Measurements from ENCODE around the gene SSU72. TPM values are rescaled to one million over a fixed set of nuclear protein-coding genes. Genes with fewer than 3 reads are reported as not detected.
A peak's percentile ranks its signal among the peaks of the same experiment; 100 is the strongest.

Gene SSU72
- total RNA-seq, 1 experiment from 2014 or later: 193 TPM

- POLR2A ChIA-PET (ENCODE audit: low non-redundant PET): no interaction called here
These were observed 19.4 kb downstream of the SSU72 start for GRCh38 chr1:1554926-1555915.

GRCh38 chr1:1554550-1554925, 20.1 kb downstream of the SSU72 start:
- H3K4me1 ChIP-seq (ENCODE audit: insufficient read depth, low read length, poor library complexity, severe bottlenecking): no peaks in the 10 kb centered on the region
- ChIA-PET POLR2A (ENCODE audit: low non-redundant PET) (no interaction called here), CTCF (no interaction called here)
- DNase-seq (ENCODE audit: low spot score): no peak
- TF ChIP-seq EZH2 (IDR thresholded peaks at IDR 0.05; ENCODE audit: borderline replicate concordance, low read depth, low read length, poor library complexity, severe bottlenecking) (no peak), CTCF (conservative IDR thresholded peaks at IDR 0.05; ENCODE audit: low read depth, low read length) (no peak)
- no peaks in the 10 kb centered on the region for H3K27me3 ChIP-seq (replicated peaks; ENCODE audit: insufficient read depth, low read depth, low read length, poor library complexity)
- no peaks in the 10 kb centered on the region for H3K36me3 ChIP-seq (ENCODE audit: insufficient read depth, low read length, poor library complexity, severe bottlenecking)
- H3K27ac ChIP-seq (ENCODE audit: low read depth, low read length, poor library complexity, severe bottlenecking): no peak overlapping the region
- no TSS peak for BruUV-seq (replicated peaks)
- no peaks in the 10 kb centered on the region for H3K9me3 ChIP-seq (ENCODE audit: low read depth, low read length, poor library complexity, severe bottlenecking)
- no peak overlapping the region for H3K4me3 ChIP-seq (ENCODE audit: low read depth, low read length, poor library complexity, severe bottlenecking)
- intact Hi-C loops (cut with micrococcal nuclease; ENCODE audit: unreplicated experiment): no loop called here

More at GRCh38 chr1:1554926-1555915, 19.4 kb downstream of the SSU72 start:
- Histone ChIP-seq H3K4me1 (ENCODE audit: insufficient read depth, low read length, poor library complexity, severe bottlenecking) (no peaks in the 10 kb centered on the region), H3K4me3 (ENCODE audit: low read depth, low read length, poor library complexity, severe bottlenecking) (no peak overlapping the region), H3K36me3 (ENCODE audit: insufficient read depth, low read length, poor library complexity, severe bottlenecking) (peaks cover 3% of the 10 kb centered on the region), H3K27ac (ENCODE audit: low read depth, low read length, poor library complexity, severe bottlenecking) (no peak overlapping the region), H3K9me3 (ENCODE audit: low read depth, low read length, poor library complexity, severe bottlenecking) (no peaks in the 10 kb centered on the region), H3K27me3 (replicated peaks; ENCODE audit: insufficient read depth, low read depth, low read length, poor library complexity) (no peaks in the 10 kb centered on the region)
- TF ChIP-seq CTCF (conservative IDR thresholded peaks at IDR 0.05; ENCODE audit: low read depth, low read length) (no peak), EZH2 (IDR thresholded peaks at IDR 0.05; ENCODE audit: borderline replicate concordance, low read depth, low read length, poor library complexity, severe bottlenecking) (no peak)
- BruUV-seq (replicated peaks): no TSS peak
- DNase-seq (ENCODE audit: low spot score): peak; percentile 46
- CTCF ChIA-PET: no interaction called here
- intact Hi-C loops (cut with micrococcal nuclease; ENCODE audit: unreplicated experiment): no loop called here

- intact Hi-C loops (cut with micrococcal nuclease; ENCODE audit: unreplicated experiment): no loop called here
- H3K4me3 ChIP-seq (ENCODE audit: low read depth, low read length, poor library complexity, severe bottlenecking): no peak overlapping the region
- ChIA-PET CTCF (no interaction called here), POLR2A (ENCODE audit: low non-redundant PET) (no interaction called here)
- no peaks in the 10 kb centered on the region for H3K27me3 ChIP-seq (replicated peaks; ENCODE audit: insufficient read depth, low read depth, low read length, poor library complexity)
- no peaks in the 10 kb centered on the region for H3K36me3 ChIP-seq (ENCODE audit: insufficient read depth, low read length, poor library complexity, severe bottlenecking)
- DNase-seq (ENCODE audit: low spot score): no peak
- no peak for TF ChIP-seq CTCF (conservative IDR thresholded peaks at IDR 0.05; ENCODE audit: low read depth, low read length)
- TF ChIP-seq EZH2 (IDR thresholded peaks at IDR 0.05; ENCODE audit: borderline replicate concordance, low read depth, low read length, poor library complexity, severe bottlenecking): no peak
- BruUV-seq (replicated peaks): no TSS peak
- no peaks in the 10 kb centered on the region for H3K9me3 ChIP-seq (ENCODE audit: low read depth, low read length, poor library complexity, severe bottlenecking)
- no peaks in the 10 kb centered on the region for H3K4me1 ChIP-seq (ENCODE audit: insufficient read depth, low read length, poor library complexity, severe bottlenecking)
- H3K27ac ChIP-seq (ENCODE audit: low read depth, low read length, poor library complexity, severe bottlenecking): no peak overlapping the region
These were observed 20.7 kb downstream of the SSU72 start for GRCh38 chr1:1553821-1554494.
